Limb (tissue), 2 donors: ENCODE data around the gene CASTOR1.

Experiments
- DNase-seq, 2 donors: peaks; one replicate each; pipeline ENCODE4 v3.0.0-alpha.2; 2016; ENCODE audit errors: extremely low spot score in 2 of 2

Gene CASTOR1

GRCh38 chr22:30285176-30285845 is 4.0 kb downstream of the CASTOR1 start:
- DNase-seq = no peak

- no peak for DNase-seq
These were observed 4.6 kb downstream of the CASTOR1 start for GRCh38 chr22:30284666-30285065.

- no peak for DNase-seq
These were observed 5.1 kb downstream of the CASTOR1 start for GRCh38 chr22:30284172-30284571.

- DNase-seq = no peak
These were observed 6.0 kb downstream of the CASTOR1 start for GRCh38 chr22:30283342-30283741.

GRCh38 chr22:30282616-30283046 is 6.7 kb downstream of the CASTOR1 start:
- DNase-seq = no peak

- DNase-seq = no peak
These were observed 8.8 kb downstream of the CASTOR1 start for GRCh38 chr22:30280505-30280904.

GRCh38 chr22:30279932-30280331 is 9.4 kb downstream of the CASTOR1 start:
- no peak for DNase-seq

GRCh38 chr22:30279046-30279788 is 10.1 kb downstream of the CASTOR1 start:
- no peak for DNase-seq

GRCh38 chr22:30277547-30278344 is 11.6 kb downstream of the CASTOR1 start:
- DNase-seq = no peak

- no peak for DNase-seq
These were observed 13.3 kb downstream of the CASTOR1 start for GRCh38 chr22:30276039-30276438.

- no peak for DNase-seq
These were observed 13.7 kb downstream of the CASTOR1 start for GRCh38 chr22:30275625-30276024.

- DNase-seq = no peak
These were observed 14.9 kb downstream of the CASTOR1 start for GRCh38 chr22:30274437-30274812.

GRCh38 chr22:30273711-30274436 is 15.4 kb downstream of the CASTOR1 start:
- no peak for DNase-seq

GRCh38 chr22:30272781-30273601 is 16.3 kb downstream of the CASTOR1 start:
- DNase-seq = no peak

GRCh38 chr22:30270832-30271231 is 18.5 kb downstream of the CASTOR1 start:
- DNase-seq = no peak

GRCh38 chr22:30268331-30268730 is 21.0 kb downstream of the CASTOR1 start:
- no peak for DNase-seq

- no peak for DNase-seq
These were observed 21.7 kb downstream of the CASTOR1 start for GRCh38 chr22:30267382-30268302.

- no peak for DNase-seq
These were observed 22.6 kb downstream of the CASTOR1 start, which contains the start of gene OSM for GRCh38 chr22:30266445-30267381. OSM (minus strand) TSS chr22:30266851; CDS start chr22:30266799, 52 bp downstream.
